ENCODE measurements around the gene SLAMF1. TPM values are rescaled to one million over a fixed set of nuclear protein-coding genes. Genes with fewer than 3 reads are reported as not detected.

SLAMF1 gene
- total RNA-seq, 1 donor from 2014 or later, result not detected

DNA sequence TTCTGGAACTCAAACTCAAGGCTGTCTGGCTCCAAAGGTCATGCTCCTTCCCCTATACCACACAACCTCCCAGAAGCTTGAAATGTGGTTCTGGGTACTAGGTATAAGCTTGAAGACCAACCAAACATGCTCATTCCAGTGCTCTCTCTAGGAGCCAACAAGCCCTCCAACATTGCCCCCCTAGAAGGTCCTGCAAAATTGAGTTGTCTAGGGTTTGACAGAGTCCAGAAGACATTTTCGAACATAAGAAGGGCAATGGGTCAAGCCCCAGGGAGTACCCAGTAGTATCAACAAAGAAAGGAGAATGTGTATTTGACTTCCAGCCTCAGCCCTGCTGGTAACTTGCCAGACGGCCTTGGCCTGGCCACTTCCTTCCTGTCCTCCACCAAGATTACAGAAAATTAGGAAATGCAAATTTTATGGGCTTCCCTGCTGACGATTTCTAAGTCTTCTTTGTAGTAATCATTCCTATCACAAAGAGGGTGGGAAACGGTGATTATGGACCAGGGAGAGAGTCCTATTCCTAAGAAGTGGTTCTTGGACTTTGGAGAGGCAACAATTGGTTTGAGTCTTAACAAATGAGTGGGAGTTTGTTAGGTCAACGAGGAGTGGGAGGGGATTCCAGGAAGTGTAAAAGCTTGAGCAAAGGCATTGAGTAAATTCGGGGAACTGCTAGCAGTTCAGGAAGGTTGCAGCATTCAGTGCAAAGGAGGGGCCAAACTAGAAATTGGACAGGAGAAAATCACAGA, 18.7 kb upstream of the SLAMF1 start:
- H3K4me1 Mint-ChIP-seq (ENCODE audit: unreplicated experiment), result no peaks in the 10 kb centered on the region
- no peaks in the 10 kb centered on the region for H3K36me3 Mint-ChIP-seq (ENCODE audit: unreplicated experiment)
- H3K9me3 Mint-ChIP-seq (ENCODE audit: unreplicated experiment), result no peaks in the 10 kb centered on the region
- no peak for DNase-seq (ENCODE audit: extremely low spot score, unreplicated experiment)
- TF ChIP-seq, protein P1, sequence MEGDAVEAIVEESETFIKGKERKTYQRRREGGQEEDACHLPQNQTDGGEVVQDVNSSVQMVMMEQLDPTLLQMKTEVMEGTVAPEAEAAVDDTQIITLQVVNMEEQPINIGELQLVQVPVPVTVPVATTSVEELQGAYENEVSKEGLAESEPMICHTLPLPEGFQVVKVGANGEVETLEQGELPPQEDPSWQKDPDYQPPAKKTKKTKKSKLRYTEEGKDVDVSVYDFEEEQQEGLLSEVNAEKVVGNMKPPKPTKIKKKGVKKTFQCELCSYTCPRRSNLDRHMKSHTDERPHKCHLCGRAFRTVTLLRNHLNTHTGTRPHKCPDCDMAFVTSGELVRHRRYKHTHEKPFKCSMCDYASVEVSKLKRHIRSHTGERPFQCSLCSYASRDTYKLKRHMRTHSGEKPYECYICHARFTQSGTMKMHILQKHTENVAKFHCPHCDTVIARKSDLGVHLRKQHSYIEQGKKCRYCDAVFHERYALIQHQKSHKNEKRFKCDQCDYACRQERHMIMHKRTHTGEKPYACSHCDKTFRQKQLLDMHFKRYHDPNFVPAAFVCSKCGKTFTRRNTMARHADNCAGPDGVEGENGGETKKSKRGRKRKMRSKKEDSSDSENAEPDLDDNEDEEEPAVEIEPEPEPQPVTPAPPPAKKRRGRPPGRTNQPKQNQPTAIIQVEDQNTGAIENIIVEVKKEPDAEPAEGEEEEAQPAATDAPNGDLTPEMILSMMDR (IDR thresholded peaks at IDR 0.05), result no peak
- H3K27ac Mint-ChIP-seq (ENCODE audit: unreplicated experiment), result no peak overlapping the region
- no peak overlapping the region for H3K4me3 Mint-ChIP-seq (ENCODE audit: unreplicated experiment)
- H3K27me3 Mint-ChIP-seq (ENCODE audit: unreplicated experiment), result peaks cover 13% of the 10 kb centered on the region

DNA sequence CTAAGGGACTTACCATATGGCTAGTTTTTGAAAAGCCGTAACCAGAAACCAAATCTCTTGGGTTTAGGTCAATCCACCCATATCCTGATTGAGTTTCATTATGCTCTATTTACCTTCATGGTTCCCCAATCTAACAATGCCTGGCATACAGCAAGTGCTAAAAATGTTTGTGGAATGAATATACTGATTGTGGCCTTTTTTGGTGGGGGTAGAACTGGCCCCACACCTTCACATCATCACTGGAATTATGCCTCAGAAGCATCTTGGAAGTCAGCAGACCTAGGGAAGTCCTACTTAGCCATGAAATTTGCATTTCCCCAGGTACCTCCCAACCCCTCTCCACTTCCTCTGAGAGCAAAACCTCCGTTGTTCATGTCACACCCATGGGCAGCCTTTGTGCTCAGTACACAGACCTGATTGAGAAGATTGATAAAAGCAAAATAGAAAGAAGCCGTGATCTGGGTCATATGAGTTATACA, 17.8 kb upstream of the SLAMF1 start:
- H3K4me3 Mint-ChIP-seq (ENCODE audit: unreplicated experiment), result no peak overlapping the region
- H3K27me3 Mint-ChIP-seq (ENCODE audit: unreplicated experiment), result peaks cover 13% of the 10 kb centered on the region
- no peak for DNase-seq (ENCODE audit: extremely low spot score, unreplicated experiment)
- H3K27ac Mint-ChIP-seq (ENCODE audit: unreplicated experiment), result no peak overlapping the region
- peaks cover 6% of the 10 kb centered on the region for H3K9me3 Mint-ChIP-seq (ENCODE audit: unreplicated experiment)
- TF ChIP-seq, protein P1 (IDR thresholded peaks at IDR 0.05), result no peak
- no peaks in the 10 kb centered on the region for H3K36me3 Mint-ChIP-seq (ENCODE audit: unreplicated experiment)
- H3K4me1 Mint-ChIP-seq (ENCODE audit: unreplicated experiment), result no peaks in the 10 kb centered on the region

DNA sequence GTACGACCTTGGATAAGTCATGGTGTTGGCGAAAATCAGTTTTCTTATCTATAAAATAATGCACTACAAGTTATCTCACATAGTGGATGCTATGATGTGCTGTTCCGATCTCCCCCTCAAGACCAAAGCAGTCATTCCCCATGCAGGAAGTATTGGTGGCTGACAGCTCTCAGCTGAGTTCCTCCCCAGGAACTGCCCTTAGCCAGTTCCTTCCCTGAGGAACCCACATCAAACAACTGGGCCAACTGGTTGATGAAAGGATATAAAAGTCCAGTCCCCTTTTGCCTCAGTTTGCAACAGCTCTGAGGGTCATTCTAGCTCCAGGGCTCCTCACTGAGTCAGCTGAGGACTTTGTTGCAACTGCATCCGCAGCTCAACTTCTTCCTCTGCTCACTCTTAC, 16.1 kb upstream of the SLAMF1 start:
- no peaks in the 10 kb centered on the region for H3K4me1 Mint-ChIP-seq (ENCODE audit: unreplicated experiment)
- TF ChIP-seq, protein P1 (IDR thresholded peaks at IDR 0.05), result no peak
- peaks cover 13% of the 10 kb centered on the region for H3K27me3 Mint-ChIP-seq (ENCODE audit: unreplicated experiment)
- no peak overlapping the region for H3K27ac Mint-ChIP-seq (ENCODE audit: unreplicated experiment)
- peaks cover 6% of the 10 kb centered on the region for H3K9me3 Mint-ChIP-seq (ENCODE audit: unreplicated experiment)
- no peak overlapping the region for H3K4me3 Mint-ChIP-seq (ENCODE audit: unreplicated experiment)
- no peaks in the 10 kb centered on the region for H3K36me3 Mint-ChIP-seq (ENCODE audit: unreplicated experiment)
- DNase-seq (ENCODE audit: extremely low spot score, unreplicated experiment), result no peak

DNA sequence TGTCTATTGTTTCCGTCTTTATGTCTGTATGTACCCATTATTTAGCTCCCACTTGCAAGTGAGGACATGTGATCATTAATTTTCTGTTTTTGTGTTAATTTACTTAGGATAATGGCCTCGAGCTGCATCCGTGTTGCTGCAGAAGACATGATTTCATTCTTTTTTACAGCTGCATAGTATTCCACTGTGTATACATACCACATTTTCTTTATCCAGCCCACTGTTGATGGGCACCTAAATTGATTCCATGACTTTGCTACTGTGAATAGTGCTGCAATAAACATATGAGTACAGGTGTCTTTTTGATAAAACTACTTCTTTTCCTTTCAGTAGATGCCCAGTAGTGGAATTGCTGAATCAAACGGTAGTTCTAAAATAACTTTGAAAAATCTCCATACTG, 12.7 kb upstream of the SLAMF1 start:
- H3K9me3 Mint-ChIP-seq (ENCODE audit: unreplicated experiment), result peaks cover 6% of the 10 kb centered on the region
- no peak overlapping the region for H3K4me3 Mint-ChIP-seq (ENCODE audit: unreplicated experiment)
- TF ChIP-seq, protein P1 (IDR thresholded peaks at IDR 0.05), result no peak
- no peaks in the 10 kb centered on the region for H3K4me1 Mint-ChIP-seq (ENCODE audit: unreplicated experiment)
- DNase-seq (ENCODE audit: extremely low spot score, unreplicated experiment), result no peak
- H3K27me3 Mint-ChIP-seq (ENCODE audit: unreplicated experiment), result peaks cover 10% of the 10 kb centered on the region
- no peaks in the 10 kb centered on the region for H3K36me3 Mint-ChIP-seq (ENCODE audit: unreplicated experiment)
- no peak overlapping the region for H3K27ac Mint-ChIP-seq (ENCODE audit: unreplicated experiment)

DNA sequence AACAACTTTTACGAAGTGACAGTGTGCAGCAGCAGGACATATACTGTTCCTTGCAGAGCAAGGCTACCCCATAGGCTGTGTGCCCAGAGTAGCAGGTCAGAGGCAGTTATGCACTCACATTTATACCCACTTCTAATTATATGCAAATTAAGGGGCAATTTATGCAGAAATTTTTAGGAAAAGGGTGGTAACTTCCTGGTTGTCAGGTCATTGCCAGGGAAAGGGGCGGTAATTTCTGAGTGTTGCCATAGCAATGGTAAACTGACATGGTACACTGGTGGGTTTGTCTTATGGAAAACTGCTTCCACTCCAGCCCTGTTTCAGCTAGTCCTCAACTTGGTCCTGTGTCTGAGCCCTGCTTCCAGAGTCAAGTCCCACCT, 12.0 kb upstream of the SLAMF1 start:
- Mint-ChIP-seq H3K4me1 (ENCODE audit: unreplicated experiment) (no peaks in the 10 kb centered on the region), H3K36me3 (ENCODE audit: unreplicated experiment) (no peaks in the 10 kb centered on the region), H3K27ac (ENCODE audit: unreplicated experiment) (no peak overlapping the region), H3K4me3 (ENCODE audit: unreplicated experiment) (no peak overlapping the region), H3K9me3 (ENCODE audit: unreplicated experiment) (peaks cover 6% of the 10 kb centered on the region), H3K27me3 (ENCODE audit: unreplicated experiment) (peaks cover 7% of the 10 kb centered on the region)
- DNase-seq (ENCODE audit: extremely low spot score, unreplicated experiment), result no peak
- TF ChIP-seq, protein P1 (IDR thresholded peaks at IDR 0.05), result no peak
